DND-41 (cell line): Measurements from ENCODE around the gene FAM151A.

Source experiments
- ATAC-seq: fragments of 200-7000 bp; cut with Tn5 transposase; 3 replicates; pipeline ENCODE4 v1.9.1; 2021; ENCODE audit warnings: low read depth; ENCODE audit not compliant: insufficient read depth
- DNase-seq: peaks from one replicate; pipeline ENCODE4 v3.0.0-alpha.2; 2020
- H2AFZ ChIP-seq: 2 replicates; pipeline ENCODE4 v1.6.0; 2012; ENCODE audit warnings: low read depth, low read length
- H3K27ac ChIP-seq: 2 replicates; pipeline ENCODE4 v1.5.1; 2012; ENCODE audit warnings: low read length, inconsistent platforms
- H3K27me3 ChIP-seq: fragments of 200-600 bp; sonication (generic); 2 replicates; pipeline ENCODE4 v1.6.0; 2012; ENCODE audit warnings: low read length, mild to moderate bottlenecking, inconsistent platforms; ENCODE audit not compliant: insufficient read depth, poor library complexity
- H3K36me3 ChIP-seq: 2 replicates; pipeline ENCODE4 v1.5.1; 2012; ENCODE audit warnings: low read length, inconsistent platforms; ENCODE audit not compliant: insufficient read depth
- H3K4me1 ChIP-seq: 2 replicates; pipeline ENCODE4 v1.5.1; 2012; ENCODE audit warnings: mild to moderate bottlenecking, low read length; ENCODE audit not compliant: insufficient read depth
- H3K4me2 ChIP-seq: 2 replicates; pipeline ENCODE4 v1.6.0; 2012; ENCODE audit warnings: mild to moderate bottlenecking, moderate library complexity, low read length, inconsistent platforms; ENCODE audit not compliant: insufficient read depth
- H3K4me3 ChIP-seq, 2 experiments: fragments of 200-600 bp in 1 of 2; shearing (Covaris generic) in 1 of 2; 2 replicates each; pipeline ENCODE4 v1.5.1; 2012 to 2016; ENCODE audit warnings: inconsistent platforms in 2 of 2, low read length in 2 of 2, mild to moderate bottlenecking in 2 of 2, low read depth in 1 of 2, moderate library complexity in 1 of 2
- H3K79me2 ChIP-seq: 2 replicates; pipeline ENCODE4 v1.6.0; 2012; ENCODE audit warnings: low read length, inconsistent platforms; ENCODE audit not compliant: insufficient read depth
- H3K9ac ChIP-seq: 2 replicates; pipeline ENCODE4 v1.6.0; 2012; ENCODE audit warnings: low read depth, mild to moderate bottlenecking, inconsistent platforms, low read length, moderate library complexity
- H3K9me3 ChIP-seq: 2 replicates; pipeline ENCODE4 v1.5.1; 2012; ENCODE audit warnings: low read length, moderate library complexity, mild to moderate bottlenecking, inconsistent platforms; ENCODE audit not compliant: insufficient read depth, severe bottlenecking
- H4K20me1 ChIP-seq: 2 replicates; pipeline ENCODE4 v1.6.0; 2012; ENCODE audit warnings: low read length; ENCODE audit not compliant: insufficient read depth
- CTCF ChIP-seq: IDR thresholded peaks from 2 replicates; pipeline ENCODE4 v1.5.1; 2012; ENCODE audit warnings: borderline replicate concordance, low read length, moderate library complexity, mild to moderate bottlenecking; ENCODE audit not compliant: poor library complexity, severe bottlenecking; ENCODE audit errors: extremely low read depth
- EZH2 ChIP-seq: IDR thresholded peaks from 3 replicates; pipeline ENCODE4 v1.6.1; 2012; ENCODE audit warnings: borderline replicate concordance, low read depth, mild to moderate bottlenecking, moderate library complexity, low read length, inconsistent platforms; ENCODE audit not compliant: severe bottlenecking

FAM151A gene

GRCh38 chr1:54582566-54583306, 40.6 kb downstream of the FAM151A start:
- Histone ChIP-seq H3K4me2 (no peak overlapping the region), H3K27ac (no peak overlapping the region), H3K36me3 (no peaks in the 10 kb centered on the region), H2AFZ (no peak overlapping the region), H3K4me1 (no peaks in the 10 kb centered on the region), H3K27me3 (no peaks in the 10 kb centered on the region), H4K20me1 (no peaks in the 10 kb centered on the region; the same call in 1 of the 2 replicates), H3K9me3 (no peaks in the 10 kb centered on the region), H3K79me2 (no peaks in the 10 kb centered on the region), H3K4me3 (no peak overlapping the region), H3K9ac (no peak overlapping the region)
- ATAC-seq: no peak
- no peak for DNase-seq
- no peak for TF ChIP-seq CTCF
- no peak for TF ChIP-seq EZH2

GRCh38 chr1:54581621-54582035, 41.7 kb downstream of the FAM151A start:
- Histone ChIP-seq H4K20me1 (no peaks in the 10 kb centered on the region; the same call in 1 of the 2 replicates), H3K79me2 (no peaks in the 10 kb centered on the region), H2AFZ (no peak overlapping the region), H3K4me2 (no peak overlapping the region), H3K27ac (no peak overlapping the region), H3K4me3 (no peak overlapping the region), H3K9me3 (no peaks in the 10 kb centered on the region), H3K9ac (no peak overlapping the region), H3K4me1 (no peaks in the 10 kb centered on the region), H3K36me3 (no peaks in the 10 kb centered on the region), H3K27me3 (no peaks in the 10 kb centered on the region)
- ATAC-seq (no peak), DNase-seq (no peak)
- TF ChIP-seq EZH2 (no peak), CTCF (no peak)

- H3K4me2 ChIP-seq: no peak overlapping the region
- H3K27ac ChIP-seq: no peak overlapping the region
These were observed 42.3 kb downstream of the FAM151A start for GRCh38 chr1:54580856-54581550.

More at GRCh38 chr1:54580856-54581550, 42.3 kb downstream of the FAM151A start:
- TF ChIP-seq EZH2: no peak
- TF ChIP-seq CTCF: no peak
- ATAC-seq (no peak), DNase-seq (no peak)
- H2AFZ ChIP-seq: no peak overlapping the region
- H3K9me3 ChIP-seq: no peaks in the 10 kb centered on the region
- no peak overlapping the region for H3K9ac ChIP-seq
- no peaks in the 10 kb centered on the region for H3K4me1 ChIP-seq
- no peaks in the 10 kb centered on the region for H3K36me3 ChIP-seq
- no peaks in the 10 kb centered on the region for H3K27me3 ChIP-seq
- no peak overlapping the region for H3K4me3 ChIP-seq
- H3K79me2 ChIP-seq: no peaks in the 10 kb centered on the region
- no peaks in the 10 kb centered on the region; the same call in 1 of the 2 replicates for H4K20me1 ChIP-seq
